Right cardiac atrium (tissue), 5 donors: ENCODE results near the gene ECT2L. TPM values are rescaled to one million over a fixed set of nuclear protein-coding genes. Genes with fewer than 3 reads are reported as not detected.
"Not testable (repeated sequence)": the region's sequence is repeated elsewhere in the genome, so short reads cannot be mapped to it uniquely, and the experiment has no call there.

Source experiments
- ATAC-seq, 2 donors: fragments of 200-7000 bp; cut with Tn5 transposase; one replicate each; pipeline versions ENCODE4 v1.8.0 to v1.9.1; 2020; ENCODE audit warnings: moderate library complexity in 2 of 2, mild to moderate bottlenecking in 1 of 2
- DNase-seq, 3 donors: peaks; one replicate each; pipeline ENCODE4 v3.0.0-alpha.2; 2020
- H3K27ac ChIP-seq: one replicate; pipeline ENCODE4 v1.5.1; 2013; ENCODE audit warnings: mild to moderate bottlenecking, low read length, control low read depth, moderate library complexity
- H3K27me3 ChIP-seq: one replicate; pipeline ENCODE4 v1.6.1; 2013; ENCODE audit not compliant: control insufficient read depth, insufficient read depth
- H3K4me1 ChIP-seq: one replicate; pipeline ENCODE4 v1.6.1; 2013; ENCODE audit warnings: low read length; ENCODE audit not compliant: control insufficient read depth, insufficient read depth
- H3K4me3 ChIP-seq: one replicate; pipeline ENCODE4 v1.5.1; 2013; ENCODE audit warnings: low read length, control low read depth
- H3K9me3 ChIP-seq: one replicate; pipeline ENCODE4 v1.6.1; 2013; ENCODE audit warnings: low read length; ENCODE audit not compliant: control insufficient read depth
- WGBS: extraction: QIAGEN DNeasy Blood & Tissue Kit; methylation state at CpG from one replicate; pipeline ENCODE4 v1.1.7; 2013; 5-methylcytosine and 5-hydroxymethylcytosine counted together
- intact Hi-C, 4 donors: fragments of 100-400 bp; cut with DNase I; formaldehyde crosslinking; loops; one replicate each; pipeline versions ENCODE4 v1.11.0 to v1.14.0; 2022 to 2023
- polyA plus RNA-seq: library from polyadenylated mRNA; stranded (reverse); fragments of 200-250 nt; gene quantifications from one replicate; pipeline ENCODE4 v1.2.3, GENCODE V29; 2013
- total RNA-seq, 4 donors: library from RNA; stranded (reverse); fragmentation: NEBNext Ultra II Directional; extraction: Animal tissue kit (Norgen Biotek cat#: 25700); gene quantifications; one replicate each; pipeline ENCODE4 v1.2.1, GENCODE V29; 2021
- donor health status: healthy with polysubstance abuse.
- donor health status: DM: no; HTN: yes; CAD: no.
- donor health status: DM: no; HTN: no; CAD: no.
- donor health status: DM: no; HTN: yes; CAD: no; lungs with severe emphysema.
- donor health status: DM: yes; HTN: yes; CAD: no.

The ECT2L gene
- total and polyA plus RNA-seq, 5 donors = 0.23 to 2.8 (median 0.43) TPM

- ATAC-seq, DNase-seq, H3K9me3 ChIP-seq, H3K4me1 ChIP-seq, H3K27ac ChIP-seq, intact Hi-C loops, H3K4me3 ChIP-seq, H3K27me3 ChIP-seq: not testable (repeated sequence)
- WGBS = 94% methylated on average over 1 of the region's 1 CpG
These were observed 141.0 kb downstream of the ECT2L start for GRCh38 chr6:138936873-138937272.

- Histone ChIP-seq H3K4me3 (no peak overlapping the region), H3K4me1 (no peaks in the 10 kb centered on the region), H3K9me3 (no peaks in the 10 kb centered on the region), H3K27ac (no peak overlapping the region), H3K27me3 (no peaks in the 10 kb centered on the region)
- intact Hi-C loops = no loop called here
- WGBS = 97% methylated on average over 2 of the region's 2 CpGs
- ATAC-seq (no peak), DNase-seq (no peak)
These were observed 147.3 kb downstream of the ECT2L start for GRCh38 chr6:138943089-138943625.

DNA sequence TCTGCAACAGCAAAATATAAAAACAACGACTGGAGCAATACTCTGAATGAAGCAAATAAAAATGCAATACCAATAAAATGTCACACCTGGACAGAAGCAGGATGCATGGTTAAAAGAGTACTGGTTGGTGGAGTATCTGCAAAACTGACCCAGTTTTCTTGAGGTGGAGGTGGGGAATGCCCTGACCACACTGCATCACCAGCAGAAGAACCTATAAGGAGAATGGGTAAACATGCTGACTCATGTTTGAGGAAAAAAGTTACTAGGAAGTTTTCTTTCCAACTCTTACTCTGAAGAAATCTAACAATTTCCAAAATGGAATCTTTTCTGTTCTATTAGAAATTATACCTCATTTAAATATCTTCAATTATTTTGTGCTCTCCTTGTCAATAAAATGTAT is 148.5 kb downstream of the ECT2L start:
- intact Hi-C loops = no loop called here
- WGBS = 92% methylated on average over 1 of the region's 1 CpG
- no peak for ATAC-seq
- H3K4me3 ChIP-seq = no peak overlapping the region
- H3K4me1 ChIP-seq = peaks cover 2% of the 10 kb centered on the region
- no peak overlapping the region for H3K27ac ChIP-seq
- no peak for DNase-seq
- no peaks in the 10 kb centered on the region for H3K9me3 ChIP-seq
- H3K27me3 ChIP-seq = no peaks in the 10 kb centered on the region

DNA sequence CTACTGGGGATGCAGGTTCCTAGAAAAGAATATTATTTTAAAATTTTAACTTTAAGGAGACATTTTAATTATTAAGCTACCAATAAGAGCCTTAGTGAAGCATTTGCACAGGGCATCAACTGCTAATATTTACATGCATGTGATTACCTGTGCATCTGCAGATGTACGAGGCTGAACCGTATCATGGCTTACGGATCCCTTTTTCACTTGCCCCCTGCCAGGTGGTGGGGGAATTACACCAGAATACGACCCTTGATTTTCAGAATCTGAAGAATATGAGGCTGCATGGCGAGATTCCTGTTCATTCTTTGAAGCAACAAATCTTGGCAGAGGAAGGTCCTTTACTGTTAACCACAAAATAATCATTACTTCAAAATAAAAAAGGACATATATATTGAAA is 149.5 kb downstream of the ECT2L start:
- Histone ChIP-seq H3K4me1 (peaks cover 2% of the 10 kb centered on the region), H3K4me3 (no peak overlapping the region), H3K9me3 (no peaks in the 10 kb centered on the region), H3K27ac (no peak overlapping the region), H3K27me3 (no peaks in the 10 kb centered on the region)
- ATAC-seq (no peak), DNase-seq (no peak)
- intact Hi-C loops = loop anchor here in 1 of 4 donors (5.0 kb wide), 1 partner anchor 42 kb away; the partner anchor contains the start of gene REPS1
- 90% methylated on average over 5 of the region's 5 CpGs for WGBS

GRCh38 chr6:138948004-138948403 is 152.1 kb downstream of the ECT2L start:
- Histone ChIP-seq H3K27ac (no peak overlapping the region), H3K4me3 (no peak overlapping the region), H3K27me3 (no peaks in the 10 kb centered on the region), H3K4me1 (peaks cover 2% of the 10 kb centered on the region), H3K9me3 (no peaks in the 10 kb centered on the region)
- intact Hi-C loops = loop anchor here in 1 of 4 donors (5.0 kb wide), 1 partner anchor 39 kb away; the partner anchor contains the start of gene REPS1
- ATAC-seq = no peak
- WGBS = 81% methylated on average over 2 of the region's 2 CpGs
- no peak for DNase-seq

GRCh38 chr6:138948546-138949179 is 152.8 kb downstream of the ECT2L start:
- Histone ChIP-seq H3K27me3 (no peaks in the 10 kb centered on the region), H3K4me3 (no peak overlapping the region), H3K27ac (no peak overlapping the region), H3K9me3 (no peaks in the 10 kb centered on the region), H3K4me1 (peaks cover 2% of the 10 kb centered on the region)
- ATAC-seq (peak in 1 of 2 donors; percentile 19), DNase-seq (no peak)
- intact Hi-C loops = loop anchor here in 1 of 4 donors (5.0 kb wide), 1 partner anchor 39 kb away; the partner anchor contains the start of gene REPS1
- 84% methylated on average over 1 of the region's 1 CpG for whole genome bisulfite sequencing

DNA sequence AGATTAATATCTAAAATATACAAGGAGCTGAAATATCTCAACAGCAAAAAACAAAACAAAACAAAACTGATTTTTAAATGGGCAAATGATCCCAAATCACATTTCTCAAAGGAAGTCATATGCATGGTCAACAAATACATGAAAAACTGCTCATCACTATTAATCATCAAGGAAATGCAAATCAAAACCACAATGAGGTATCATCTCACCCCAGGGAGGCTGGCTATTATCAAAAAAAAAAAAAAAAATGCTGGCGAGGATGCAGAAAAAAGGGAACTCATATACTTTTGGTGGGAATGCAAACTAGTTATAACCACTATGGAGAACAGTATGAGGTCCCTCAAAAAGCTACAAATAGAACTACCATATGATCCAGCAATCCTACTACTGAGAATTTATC is 157.6 kb downstream of the ECT2L start:
- 52% methylated on average over 1 of the region's 1 CpG for WGBS
- no peak for ATAC-seq

More for the DNA sequence above, 157.6 kb downstream of the ECT2L start:
- H3K27me3 ChIP-seq = no peaks in the 10 kb centered on the region
- DNase-seq = no peak
- no peak overlapping the region for H3K27ac ChIP-seq
- no peaks in the 10 kb centered on the region for H3K9me3 ChIP-seq
- peaks cover 9% of the 10 kb centered on the region for H3K4me1 ChIP-seq
- H3K4me3 ChIP-seq = no peak overlapping the region
- intact Hi-C loops = no loop called here

Other genes with a start within 250 kb of the ECT2L start
- 10 to 100 TPM in 1 of 4 donors, 1 to 10 TPM in 3; 6.7 to 11.6 (median 9.7) TPM for gene CCDC28A, start 22.3 kb upstream of the ECT2L start, total RNA-seq
- gene CCDC28A, start 22.3 kb upstream of the ECT2L start, polyA plus RNA-seq = 13.4 TPM
- gene REPS1, start 192.2 kb downstream of the ECT2L start, total RNA-seq = 10 to 100 TPM; 35.3 to 40.9 (median 37.3) TPM
- gene REPS1, start 192.2 kb downstream of the ECT2L start, polyA plus RNA-seq = 18.1 TPM
- 1 to 10 TPM; 4.5 to 8.0 (median 7.6) TPM for gene ABRACL, start 232.7 kb downstream of the ECT2L start, total RNA-seq
- 11.0 TPM for gene ABRACL, start 232.7 kb downstream of the ECT2L start, polyA plus RNA-seq